A673 (cell line): ENCODE data around the gene PHYHIPL. TPM values are rescaled to one million over a fixed set of nuclear protein-coding genes. Genes with fewer than 3 reads are reported as not detected.

Experiments used
- BruUV-seq: library from RNA; stranded (reverse); fragments of 400-500 nt; replicated peaks from 2 replicates; lab custom pipeline; 2021; lab: Mats Ljungman, UMichigan
- CTCF ChIA-PET: fragments of 300-600 bp; sonication (Branson Sonifier 250); formaldehyde crosslinking; loops from one replicate; lab custom pipeline; 2022; ENCODE audit warnings: antibody characterized with exemption; lab: Charles Lee
- POLR2A ChIA-PET: fragments of 300-600 bp; sonication (Branson Sonifier 250); formaldehyde crosslinking; loops from one replicate; lab custom pipeline; 2022; ENCODE audit warnings: antibody characterized with exemption; ENCODE audit not compliant: low non-redundant PET; lab: Charles Lee
- DNase-seq: peaks from one replicate; pipeline ENCODE4 v3.0.0-alpha.2; 2015; ENCODE audit warnings: low spot score
- H3K27ac ChIP-seq: fragments of 200-600 bp; sonication (generic); 2 replicates; pipeline ENCODE4 v1.5.1; 2016; ENCODE audit warnings: mixed run types, low read depth, mild to moderate bottlenecking, mixed read lengths, antibody characterized with exemption, low read length; ENCODE audit not compliant: poor library complexity, severe bottlenecking
- H3K27me3 ChIP-seq: fragments of 200-600 bp; sonication (generic); replicated peaks from 2 replicates; pipeline ENCODE4 v1.6.1; 2017; ENCODE audit warnings: mixed run types, low read depth, mild to moderate bottlenecking, mixed read lengths, antibody characterized with exemption, low read length; ENCODE audit not compliant: insufficient read depth, poor library complexity
- H3K36me3 ChIP-seq: fragments of 200-600 bp; sonication (generic); 2 replicates; pipeline ENCODE4 v1.6.1; 2016; ENCODE audit warnings: mixed run types, mild to moderate bottlenecking, mixed read lengths, antibody characterized with exemption, low read length; ENCODE audit not compliant: insufficient read depth, poor library complexity, severe bottlenecking
- H3K4me1 ChIP-seq: fragments of 200-600 bp; sonication (generic); 2 replicates; pipeline ENCODE4 v1.6.1; 2017; ENCODE audit warnings: mixed run types, mild to moderate bottlenecking, mixed read lengths, antibody characterized with exemption, low read length; ENCODE audit not compliant: insufficient read depth, poor library complexity, severe bottlenecking
- H3K4me3 ChIP-seq: fragments of 200-600 bp; sonication (generic); 2 replicates; pipeline ENCODE4 v1.5.1; 2016; ENCODE audit warnings: low read depth, mixed run types, mild to moderate bottlenecking, mixed read lengths, low read length; ENCODE audit not compliant: poor library complexity, severe bottlenecking
- H3K9me3 ChIP-seq: fragments of 200-600 bp; sonication (generic); 2 replicates; pipeline ENCODE4 v1.6.1; 2016; ENCODE audit warnings: mixed run types, low read depth, mild to moderate bottlenecking, mixed read lengths, antibody characterized with exemption, low read length; ENCODE audit not compliant: poor library complexity, severe bottlenecking
- CTCF ChIP-seq: fragments of 300-800, 200-600 bp; sonication (generic); conservative IDR thresholded peaks from 2 replicates; pipeline ENCODE4 v1.5.1; 2017; ENCODE audit warnings: low read depth, mild to moderate bottlenecking, antibody characterized with exemption, low read length, moderate library complexity, mixed read lengths
- EZH2 ChIP-seq: fragments of 200-600 bp; sonication (generic); IDR thresholded peaks from 2 replicates; pipeline ENCODE4 v1.6.1; 2017; ENCODE audit warnings: borderline replicate concordance, low read depth, mild to moderate bottlenecking, mixed read lengths, antibody characterized with exemption, low read length; ENCODE audit not compliant: poor library complexity, severe bottlenecking
- intact Hi-C: fragments of 100-400 bp; cut with micrococcal nuclease; formaldehyde crosslinking; loops from one replicate; pipeline ENCODE4 v1.10.0; 2022; ENCODE audit not compliant: unreplicated experiment
- total RNA-seq: library from RNA; stranded (reverse); gene quantifications from 2 replicates; pipeline ENCODE4 v1.2.3, GENCODE V29; 2021

PHYHIPL gene
- total RNA-seq, 1 experiment from 2014 or later = 0.97 TPM

- no peak for TF ChIP-seq EZH2
- TF ChIP-seq CTCF = no peak
- H3K27ac ChIP-seq = no peak overlapping the region
- DNase-seq = no peak
- no peaks in the 10 kb centered on the region for H3K27me3 ChIP-seq
- intact Hi-C loops = no loop called here
- no peaks in the 10 kb centered on the region for H3K9me3 ChIP-seq
- H3K36me3 ChIP-seq = no peaks in the 10 kb centered on the region
- BruUV-seq = no TSS peak
- CTCF ChIA-PET = no interaction called here
- POLR2A ChIA-PET = no interaction called here
- peaks cover 18% of the 10 kb centered on the region for H3K4me1 ChIP-seq
- no peak overlapping the region for H3K4me3 ChIP-seq
These were observed 108.6 kb downstream of the PHYHIPL start for GRCh38 chr10:59285073-59285472.

- Histone ChIP-seq H3K4me3 (no peak overlapping the region), H3K27me3 (no peaks in the 10 kb centered on the region), H3K27ac (no peak overlapping the region), H3K9me3 (no peaks in the 10 kb centered on the region), H3K36me3 (no peaks in the 10 kb centered on the region), H3K4me1 (peaks cover 18% of the 10 kb centered on the region)
- TF ChIP-seq EZH2 = no peak
- TF ChIP-seq CTCF = no peak
- ChIA-PET POLR2A (no interaction called here), CTCF (no interaction called here)
- DNase-seq = no peak
- intact Hi-C loops = no loop called here
- no TSS peak for BruUV-seq
These were observed 109.4 kb downstream of the PHYHIPL start for GRCh38 chr10:59285848-59286247.

- intact Hi-C loops = no loop called here
- TF ChIP-seq EZH2 (no peak), CTCF (no peak)
- Histone ChIP-seq H3K4me1 (peaks cover 18% of the 10 kb centered on the region), H3K27me3 (no peaks in the 10 kb centered on the region), H3K27ac (no peak overlapping the region), H3K4me3 (no peak overlapping the region), H3K36me3 (no peaks in the 10 kb centered on the region), H3K9me3 (no peaks in the 10 kb centered on the region)
- ChIA-PET CTCF (no interaction called here), POLR2A (no interaction called here)
- BruUV-seq = no TSS peak
- DNase-seq = no peak
These were observed 111.3 kb downstream of the PHYHIPL start for GRCh38 chr10:59287587-59288255.
